ENCODE data around the gene MCC.

Gene MCC

GRCh38 chr5:113040672-113041260 is 447.5 kb downstream of the MCC start:
- DNase-seq = no peak

DNA sequence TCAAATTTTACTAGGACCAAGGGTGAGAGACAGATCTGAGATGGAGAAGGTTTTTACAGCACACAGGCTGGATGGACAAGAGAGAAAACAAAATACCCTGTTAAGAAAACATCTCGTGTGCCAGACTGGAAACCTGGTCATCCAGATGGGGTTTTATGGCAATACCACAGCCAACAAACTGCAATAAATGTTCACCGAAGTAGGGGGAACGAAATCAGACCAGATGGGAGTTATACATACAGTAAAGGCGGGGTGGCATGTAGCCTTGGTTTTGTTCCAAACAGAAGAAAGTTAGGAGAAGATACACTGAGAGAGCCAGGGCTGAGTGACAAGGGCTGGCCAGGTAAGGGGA is 448.3 kb downstream of the MCC start:
- no peak for DNase-seq

DNA sequence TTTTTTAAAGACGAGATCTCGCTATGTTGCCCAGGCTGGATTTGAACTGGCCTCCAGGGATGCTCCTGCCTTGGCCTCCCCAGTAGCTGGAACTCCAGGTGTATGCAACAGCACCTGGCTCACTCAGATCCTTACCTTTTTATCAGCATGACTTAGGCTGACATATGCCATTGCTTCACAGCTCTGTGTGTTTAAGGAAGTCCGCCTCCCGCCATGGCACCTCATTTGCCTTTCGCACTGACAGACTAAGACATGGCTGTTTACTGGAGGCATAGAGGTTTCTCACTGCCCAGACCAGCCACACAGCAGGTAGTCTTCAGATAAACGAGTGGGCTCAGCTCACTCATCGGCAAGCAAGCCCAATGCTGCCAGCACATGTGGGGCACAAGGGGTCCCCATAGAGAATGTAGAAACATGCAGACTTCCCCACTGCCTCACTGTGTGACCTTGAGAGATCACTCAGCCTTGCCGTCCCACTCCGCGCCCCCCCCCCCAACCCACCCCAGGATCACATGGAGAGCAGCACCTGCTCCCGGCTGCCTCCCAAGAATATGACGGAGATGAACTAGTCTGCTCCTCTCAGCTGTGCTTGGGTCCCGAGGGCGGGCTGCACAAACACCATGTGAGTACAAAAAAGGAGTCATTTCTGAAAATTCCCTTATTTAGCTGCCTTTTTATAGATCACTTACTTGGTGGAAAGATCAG is 448.9 kb downstream of the MCC start:
- DNase-seq = no peak

GRCh38 chr5:113038714-113039113 is 449.5 kb downstream of the MCC start:
- no peak for DNase-seq

DNA sequence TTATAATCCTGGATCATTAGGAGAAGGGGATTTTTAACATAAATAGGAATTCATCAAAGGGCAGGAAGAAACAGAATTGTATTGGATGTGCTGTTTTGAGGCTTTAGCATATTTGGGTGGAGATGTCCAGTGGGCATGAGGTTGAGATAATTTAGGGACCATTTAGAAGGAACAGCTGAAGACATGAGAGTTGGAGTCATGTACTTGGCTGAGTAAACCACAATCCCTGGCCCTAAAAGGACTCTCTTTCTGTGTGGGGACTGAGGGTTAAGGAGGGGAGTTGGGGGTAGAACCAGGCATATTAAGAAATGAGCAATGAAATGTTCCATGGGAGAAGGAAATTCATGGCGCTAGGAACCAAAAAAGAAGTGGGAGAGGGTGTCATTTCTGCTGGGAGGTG is 450.1 kb downstream of the MCC start:
- no peak for DNase-seq

GRCh38 chr5:113036826-113037225 is 451.4 kb downstream of the MCC start:
- no peak for DNase-seq

- DNase-seq = no peak
Observed at GRCh38 chr5:113036321-113036720, 451.9 kb downstream of the MCC start.

GRCh38 chr5:113035096-113035495 is 453.2 kb downstream of the MCC start:
- DNase-seq = no peak

GRCh38 chr5:113034182-113034773 is 454.0 kb downstream of the MCC start:
- DNase-seq = no peak

DNA sequence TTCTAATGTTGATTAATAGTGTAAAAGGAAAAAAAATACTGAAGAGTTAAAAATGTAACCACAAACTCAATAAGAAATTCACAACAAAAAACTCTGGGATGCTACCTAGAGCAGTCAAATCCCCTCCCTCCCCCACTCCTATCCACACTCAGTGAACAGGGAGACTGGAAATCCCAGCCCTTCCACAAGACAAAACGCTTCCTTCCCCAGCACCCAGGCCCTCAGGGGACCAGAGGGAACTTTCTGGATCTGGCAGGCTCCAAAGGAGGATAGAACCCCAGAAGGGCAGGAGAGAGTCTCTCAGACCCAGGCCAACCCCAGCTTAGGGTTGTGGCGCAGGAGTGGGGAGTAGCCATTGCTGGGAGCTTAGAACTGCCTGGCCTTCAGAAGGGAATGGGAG is 456.7 kb downstream of the MCC start:
- no peak for DNase-seq

DNA sequence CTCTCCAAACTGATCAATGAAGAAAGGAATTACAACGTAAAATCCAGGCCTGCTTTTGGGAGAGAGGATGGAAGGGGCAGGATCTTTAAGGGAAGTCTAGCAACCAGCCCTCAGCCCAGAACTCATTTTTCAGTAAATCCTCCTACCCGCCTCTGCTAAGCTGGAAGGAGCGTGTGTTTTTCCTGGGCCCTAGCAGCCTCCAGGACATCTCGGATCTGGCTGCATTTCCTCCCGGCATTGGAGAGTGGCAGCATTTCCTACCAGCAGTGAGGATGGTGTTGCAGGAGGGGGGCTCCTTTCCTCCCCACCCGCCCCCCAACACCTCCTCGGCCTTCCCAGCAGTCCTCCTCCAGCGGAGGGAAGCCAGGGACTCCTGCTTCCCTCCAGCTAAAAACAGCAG is 457.1 kb downstream of the MCC start:
- no peak for DNase-seq

DNA sequence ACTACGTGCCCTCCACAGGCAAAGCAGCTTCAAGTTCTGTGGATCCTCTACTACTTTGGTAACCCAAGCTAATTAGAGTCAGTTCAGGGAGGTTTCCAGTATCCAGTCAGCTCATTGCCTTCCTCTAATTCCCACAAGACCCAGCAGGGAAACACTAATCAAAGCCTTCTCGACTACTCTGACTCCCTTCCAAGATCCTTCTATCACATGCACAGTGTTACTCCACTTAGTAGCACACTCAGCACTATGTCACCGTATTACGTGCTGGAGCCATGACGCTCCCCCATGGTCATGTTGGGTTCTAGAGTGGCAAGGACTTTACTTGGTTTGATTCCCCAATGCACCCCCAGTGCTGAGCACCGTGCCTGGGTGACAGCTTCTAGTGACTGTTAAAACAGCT is 458.6 kb downstream of the MCC start:
- no peak for DNase-seq

- no peak for DNase-seq
Observed at GRCh38 chr5:113027431-113027830, 460.8 kb downstream of the MCC start.

DNA sequence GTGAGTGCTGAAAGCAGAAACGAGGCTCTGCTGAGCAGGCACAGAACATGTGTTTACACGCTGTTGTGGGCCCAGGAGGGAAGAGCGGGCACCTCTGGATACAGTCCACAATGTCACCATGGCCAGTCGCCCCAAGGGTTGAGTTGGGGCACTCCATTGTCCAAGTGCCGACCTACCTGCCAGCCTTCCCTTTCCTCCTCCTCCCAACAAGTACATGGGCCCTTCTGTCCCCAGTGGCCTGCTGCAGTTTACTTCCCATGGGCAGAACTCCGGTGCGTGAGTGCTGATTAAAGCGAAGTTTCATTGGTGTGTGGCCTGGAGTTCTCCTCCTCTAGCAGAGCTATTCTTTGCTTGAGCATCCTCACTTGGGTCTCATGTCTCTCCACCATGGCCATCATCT is 461.2 kb downstream of the MCC start:
- DNase-seq = no peak

DNA sequence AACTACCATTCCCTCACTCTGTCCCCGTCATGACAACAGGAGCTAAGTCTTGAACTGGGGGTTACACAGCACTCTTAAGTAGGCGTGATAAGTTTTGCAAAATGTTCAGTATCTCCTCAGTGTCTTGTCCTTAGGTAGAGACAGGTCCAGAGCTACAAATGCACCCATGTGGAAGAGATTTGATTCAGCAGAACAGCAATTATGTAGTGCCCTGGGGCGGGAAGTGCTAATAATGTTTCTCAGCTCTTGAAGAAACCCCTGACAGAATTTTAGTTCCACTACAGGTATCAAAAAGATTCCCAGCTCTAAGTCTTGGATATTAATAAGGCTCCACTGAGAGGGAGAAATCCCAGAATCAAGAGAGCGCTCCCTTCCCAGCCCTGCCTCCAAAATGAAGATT is 462.0 kb downstream of the MCC start:
- DNase-seq = no peak

DNA sequence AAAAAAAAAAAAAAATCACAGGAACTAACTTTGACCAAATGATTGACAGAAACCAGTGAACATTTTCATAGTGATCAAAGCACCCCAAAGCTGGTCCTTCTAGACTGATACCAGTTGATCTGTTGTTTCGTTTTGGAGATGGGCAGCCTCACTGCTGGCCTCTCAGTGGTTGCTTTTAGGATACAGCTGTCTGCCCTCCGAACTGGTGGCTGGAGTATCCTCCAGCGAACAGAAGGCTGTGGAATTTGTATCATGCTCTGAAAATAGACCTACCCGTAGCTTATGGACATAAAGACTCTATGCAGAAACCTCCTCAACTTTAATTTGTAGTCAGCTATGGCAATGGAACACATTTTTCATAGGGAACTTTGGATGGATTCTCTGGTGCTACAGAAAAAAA is 462.7 kb downstream of the MCC start:
- no peak for DNase-seq

DNA sequence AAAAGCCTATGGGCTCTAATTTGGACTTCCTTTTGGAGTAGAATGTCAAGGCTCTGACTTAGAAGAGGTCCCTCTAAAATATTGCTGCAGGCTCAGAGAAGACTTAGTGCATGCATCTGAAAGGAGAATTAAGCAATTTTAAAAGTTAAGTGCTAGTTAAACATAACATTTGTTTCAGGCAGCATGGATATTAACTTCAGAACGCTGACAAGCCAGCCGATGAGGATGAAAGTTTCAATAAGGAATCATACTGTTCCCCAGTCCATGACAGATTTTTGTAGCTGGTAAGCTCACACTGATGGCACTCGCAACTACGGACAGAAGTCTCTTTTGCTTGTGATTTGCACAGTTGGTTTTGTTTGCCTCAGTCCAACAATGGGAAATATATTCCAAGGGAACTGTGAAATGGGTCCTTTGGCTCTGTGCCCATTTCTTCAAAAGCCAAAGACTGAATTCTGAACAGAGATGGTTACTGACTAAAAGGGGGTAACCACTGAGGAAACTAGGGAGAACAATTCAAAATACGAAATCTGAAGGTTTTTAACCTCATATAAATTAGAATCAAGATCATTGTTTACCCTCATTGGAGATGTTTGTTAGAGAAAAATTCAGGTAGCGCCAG is 464.1 kb downstream of the MCC start:
- no peak for DNase-seq

DNA sequence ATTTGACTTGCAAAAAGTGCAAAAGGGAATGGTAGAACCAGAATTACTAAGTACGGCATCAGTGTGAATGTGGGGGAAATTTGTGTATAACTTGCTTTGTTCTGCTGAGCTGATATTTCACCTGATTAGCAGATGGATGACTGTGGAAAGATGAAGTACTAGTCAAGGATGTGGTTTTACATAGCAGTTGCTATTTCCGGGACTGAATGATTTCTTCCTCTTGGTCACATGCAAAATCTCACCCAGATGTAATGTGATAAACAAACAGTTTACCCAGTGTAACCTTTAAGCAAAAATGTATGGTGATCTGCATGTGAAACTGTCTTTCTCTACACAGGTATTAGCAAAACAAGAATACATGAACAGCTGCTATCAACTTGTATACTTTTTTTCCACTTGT is 465.6 kb downstream of the MCC start:
- peak; percentile 19 to 48 for DNase-seq

- no peak for DNase-seq
Observed at GRCh38 chr5:113020461-113021273, 467.6 kb downstream of the MCC start.

- no peak for DNase-seq
Observed at GRCh38 chr5:113017881-113018635, 470.2 kb downstream of the MCC start.

- no peak for DNase-seq
Observed at GRCh38 chr5:113005454-113005853, 482.8 kb downstream of the MCC start.

DNA sequence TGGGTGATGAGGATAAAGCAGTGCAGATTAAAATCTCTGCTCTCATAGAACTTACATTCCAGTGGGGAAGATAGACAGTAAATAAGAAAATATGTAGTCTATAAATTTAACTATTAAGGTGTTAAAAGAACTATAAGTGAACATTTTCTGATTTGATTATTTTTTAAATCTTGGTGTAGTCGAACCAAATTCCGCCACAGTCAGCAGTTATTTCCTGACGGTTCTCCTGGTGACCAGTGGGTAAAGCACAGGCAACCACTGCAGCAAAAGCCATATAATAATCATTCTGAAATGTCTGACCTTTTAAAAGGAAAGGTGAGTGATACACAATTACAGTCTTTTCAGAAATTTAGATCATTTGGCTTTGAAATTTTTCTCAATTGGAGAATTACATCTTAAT is 484.5 kb downstream of the MCC start:
- DNase-seq = no peak

GRCh38 chr5:113002423-113002822 is 485.8 kb downstream of the MCC start:
- no peak for DNase-seq

Data from Kasumi-1 (cell line).